A549 (cell line): ENCODE measurements around the gene RMC1.

Source experiments
- CHD4 ChIP-seq: fragments of 200-600 bp; sonication (generic); IDR thresholded peaks from 2 replicates; pipeline ENCODE4 v1.6.1; 2016; ENCODE audit warnings: antibody characterized with exemption, mild to moderate bottlenecking, borderline replicate concordance
- EHF ChIP-seq: fragments of 250-450 bp; sonication (Bioruptor Pico); IDR thresholded peaks from 2 replicates; pipeline ENCODE4 v1.5.0; 2020; ENCODE audit warnings: mild to moderate bottlenecking
- EHMT2 ChIP-seq: fragments of 200-600 bp; sonication (generic); IDR thresholded peaks from 2 replicates; pipeline ENCODE4 v1.6.1; 2016; ENCODE audit warnings: antibody characterized with exemption, low read depth, mild to moderate bottlenecking, moderate library complexity
- EP300 ChIP-seq, 2 experiments: fragments of >200 bp; sonication (Bioruptor Twin); formaldehyde crosslinking; IDR thresholded peaks; 2 replicates in 1 of 2; 3 replicates in 1 of 2; pipeline ENCODE4 v1.6.1; 2016 to 2017
- FOSB ChIP-seq: fragments of 250-450 bp; sonication (Bioruptor Pico); IDR thresholded peaks from 2 replicates; pipeline ENCODE4 v1.5.0; 2020; ENCODE audit warnings: mild to moderate bottlenecking, moderate library complexity
- HDAC2 ChIP-seq: fragments of 200-600 bp; sonication (generic); IDR thresholded peaks from 2 replicates; pipeline ENCODE4 v1.6.1; 2016
- POLR2A ChIP-seq: IDR thresholded peaks from 2 replicates; pipeline ENCODE4 v1.6.1; 2012; ENCODE audit warnings: mild to moderate bottlenecking, low read length
- RCOR1 ChIP-seq: fragments of 150-350 bp; IDR thresholded peaks from 2 replicates; pipeline ENCODE4 v1.6.1; 2014; ENCODE audit warnings: antibody characterized with exemption, low read length, low read depth
- SMC3 ChIP-seq: fragments of >200 bp; sonication (Bioruptor Twin); formaldehyde crosslinking; IDR thresholded peaks from 3 replicates; pipeline ENCODE4 v1.6.1; 2018; ENCODE audit warnings: inconsistent platforms
- TF ChIP-seq, protein P1 (sequence below): fragments of 450-650 bp; IDR thresholded peaks from 2 replicates; pipeline ENCODE4 v1.6.1; 2014; ENCODE audit warnings: antibody characterized with exemption
- TF ChIP-seq, protein P2 (sequence below): fragments of >200 bp; sonication (Bioruptor Twin); formaldehyde crosslinking; IDR thresholded peaks from 3 replicates; pipeline ENCODE4 v1.5.1; 2016
- TF ChIP-seq, protein P3 (sequence below): fragments of >200 bp; sonication (Bioruptor Twin); formaldehyde crosslinking; IDR thresholded peaks from 3 replicates; pipeline ENCODE4 v1.6.1; 2016

DNA sequence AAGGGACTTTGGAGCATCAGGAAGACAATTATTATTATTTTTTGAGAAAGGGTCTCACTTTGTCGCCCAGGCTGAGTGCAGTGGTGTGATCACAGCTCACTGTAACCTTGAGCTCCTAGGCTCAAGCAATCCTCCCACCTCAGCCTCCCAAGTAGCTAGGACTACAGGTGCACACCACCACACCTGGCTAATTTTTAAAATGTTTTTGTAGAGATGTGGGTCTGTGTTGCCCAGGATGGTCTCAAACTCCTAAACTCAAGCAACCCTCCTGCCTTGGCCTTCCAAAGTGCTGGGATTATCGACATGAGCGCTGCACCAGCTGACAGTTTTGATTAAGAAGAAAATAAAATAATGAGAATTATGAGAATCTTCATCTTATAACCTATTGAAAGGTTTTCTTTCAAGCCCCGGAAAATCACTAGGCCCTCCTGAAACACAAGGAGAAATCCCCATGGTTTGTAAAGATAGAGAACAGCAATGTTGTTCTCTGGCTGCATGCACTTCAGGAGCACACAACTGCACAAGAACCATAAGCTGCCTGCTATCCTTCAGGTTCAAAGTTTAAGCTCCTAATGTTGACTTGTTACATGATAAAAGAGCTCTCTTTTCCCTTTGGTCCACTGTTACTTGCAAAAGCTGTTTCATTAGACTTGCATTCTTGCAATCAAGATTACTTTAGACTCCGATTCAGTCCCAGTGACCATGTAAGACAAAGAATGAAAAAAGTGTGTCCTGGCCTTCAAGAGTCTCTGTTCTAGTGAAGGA, 66.2 kb downstream of the RMC1 start:
- no peak for TF ChIP-seq FOSB (CRISPR knock-in tag)
- no peak for TF ChIP-seq CHD4
- TF ChIP-seq, protein P1, sequence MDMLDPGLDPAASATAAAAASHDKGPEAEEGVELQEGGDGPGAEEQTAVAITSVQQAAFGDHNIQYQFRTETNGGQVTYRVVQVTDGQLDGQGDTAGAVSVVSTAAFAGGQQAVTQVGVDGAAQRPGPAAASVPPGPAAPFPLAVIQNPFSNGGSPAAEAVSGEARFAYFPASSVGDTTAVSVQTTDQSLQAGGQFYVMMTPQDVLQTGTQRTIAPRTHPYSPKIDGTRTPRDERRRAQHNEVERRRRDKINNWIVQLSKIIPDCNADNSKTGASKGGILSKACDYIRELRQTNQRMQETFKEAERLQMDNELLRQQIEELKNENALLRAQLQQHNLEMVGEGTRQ = no peak
- TF ChIP-seq HDAC2 = no peak
- TF ChIP-seq, protein P2, sequence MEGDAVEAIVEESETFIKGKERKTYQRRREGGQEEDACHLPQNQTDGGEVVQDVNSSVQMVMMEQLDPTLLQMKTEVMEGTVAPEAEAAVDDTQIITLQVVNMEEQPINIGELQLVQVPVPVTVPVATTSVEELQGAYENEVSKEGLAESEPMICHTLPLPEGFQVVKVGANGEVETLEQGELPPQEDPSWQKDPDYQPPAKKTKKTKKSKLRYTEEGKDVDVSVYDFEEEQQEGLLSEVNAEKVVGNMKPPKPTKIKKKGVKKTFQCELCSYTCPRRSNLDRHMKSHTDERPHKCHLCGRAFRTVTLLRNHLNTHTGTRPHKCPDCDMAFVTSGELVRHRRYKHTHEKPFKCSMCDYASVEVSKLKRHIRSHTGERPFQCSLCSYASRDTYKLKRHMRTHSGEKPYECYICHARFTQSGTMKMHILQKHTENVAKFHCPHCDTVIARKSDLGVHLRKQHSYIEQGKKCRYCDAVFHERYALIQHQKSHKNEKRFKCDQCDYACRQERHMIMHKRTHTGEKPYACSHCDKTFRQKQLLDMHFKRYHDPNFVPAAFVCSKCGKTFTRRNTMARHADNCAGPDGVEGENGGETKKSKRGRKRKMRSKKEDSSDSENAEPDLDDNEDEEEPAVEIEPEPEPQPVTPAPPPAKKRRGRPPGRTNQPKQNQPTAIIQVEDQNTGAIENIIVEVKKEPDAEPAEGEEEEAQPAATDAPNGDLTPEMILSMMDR = no peak
- TF ChIP-seq EHMT2 = no peak
- TF ChIP-seq POLR2A = no peak
- no peak for TF ChIP-seq EP300 (IDR thresholded peaks at IDR 0.05)
- no peak for TF ChIP-seq EHF (CRISPR knock-in tag)
- no peak for TF ChIP-seq SMC3
- TF ChIP-seq, protein P3, sequence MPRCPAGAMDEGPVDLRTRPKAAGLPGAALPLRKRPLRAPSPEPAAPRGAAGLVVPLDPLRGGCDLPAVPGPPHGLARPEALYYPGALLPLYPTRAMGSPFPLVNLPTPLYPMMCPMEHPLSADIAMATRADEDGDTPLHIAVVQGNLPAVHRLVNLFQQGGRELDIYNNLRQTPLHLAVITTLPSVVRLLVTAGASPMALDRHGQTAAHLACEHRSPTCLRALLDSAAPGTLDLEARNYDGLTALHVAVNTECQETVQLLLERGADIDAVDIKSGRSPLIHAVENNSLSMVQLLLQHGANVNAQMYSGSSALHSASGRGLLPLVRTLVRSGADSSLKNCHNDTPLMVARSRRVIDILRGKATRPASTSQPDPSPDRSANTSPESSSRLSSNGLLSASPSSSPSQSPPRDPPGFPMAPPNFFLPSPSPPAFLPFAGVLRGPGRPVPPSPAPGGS = no peak
- TF ChIP-seq RCOR1 = no peak
